Glomerular visceral epithelial cell (primary cell): ENCODE results near the gene PRSS16.
"Not testable (repeated sequence)": the region's sequence is repeated elsewhere in the genome, so short reads cannot be mapped to it uniquely, and the experiment has no call there.

Source experiments
- DNase-seq: peaks from one replicate; pipeline ENCODE4 v3.0.0-alpha.2; 2016; ENCODE audit errors: extremely low spot score

PRSS16 gene, protein sequence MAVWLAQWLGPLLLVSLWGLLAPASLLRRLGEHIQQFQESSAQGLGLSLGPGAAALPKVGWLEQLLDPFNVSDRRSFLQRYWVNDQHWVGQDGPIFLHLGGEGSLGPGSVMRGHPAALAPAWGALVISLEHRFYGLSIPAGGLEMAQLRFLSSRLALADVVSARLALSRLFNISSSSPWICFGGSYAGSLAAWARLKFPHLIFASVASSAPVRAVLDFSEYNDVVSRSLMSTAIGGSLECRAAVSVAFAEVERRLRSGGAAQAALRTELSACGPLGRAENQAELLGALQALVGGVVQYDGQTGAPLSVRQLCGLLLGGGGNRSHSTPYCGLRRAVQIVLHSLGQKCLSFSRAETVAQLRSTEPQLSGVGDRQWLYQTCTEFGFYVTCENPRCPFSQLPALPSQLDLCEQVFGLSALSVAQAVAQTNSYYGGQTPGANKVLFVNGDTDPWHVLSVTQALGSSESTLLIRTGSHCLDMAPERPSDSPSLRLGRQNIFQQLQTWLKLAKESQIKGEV

DNA sequence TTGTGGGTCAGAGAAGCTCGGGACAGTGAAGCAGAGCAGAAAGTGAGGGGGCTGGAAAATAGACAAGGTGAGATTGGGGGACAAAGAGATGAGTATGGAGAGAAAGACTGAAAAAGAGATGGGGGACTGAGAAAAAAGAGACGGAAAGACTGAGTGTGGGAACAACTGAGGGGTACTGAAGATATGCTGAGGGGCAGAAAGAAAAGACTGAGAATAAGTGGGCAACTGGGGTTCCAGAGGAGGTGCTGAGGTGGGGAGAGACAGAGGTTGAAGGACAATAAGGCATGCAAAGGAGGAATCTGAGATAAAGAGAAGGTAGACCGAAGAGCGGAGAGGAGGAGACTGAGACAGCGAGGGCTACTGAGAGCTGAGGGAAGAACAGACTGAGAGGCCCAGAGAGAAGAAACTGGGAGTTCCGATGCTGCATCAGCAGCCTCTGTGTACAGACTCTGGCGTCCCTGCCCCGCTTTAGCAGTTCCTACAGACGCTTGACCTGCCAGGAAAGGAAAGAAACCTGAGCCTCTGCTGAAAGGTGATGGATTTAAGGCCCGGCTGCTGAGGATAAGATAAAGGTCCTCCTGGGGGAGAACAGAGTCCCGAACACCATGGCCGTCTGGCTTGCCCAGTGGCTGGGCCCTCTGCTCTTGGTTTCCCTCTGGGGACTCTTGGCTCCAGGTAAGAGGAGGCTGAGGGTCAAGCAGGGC is at the start of gene PRSS16:
PRSS16 (plus strand) TSS at position 569 of the 704 bp plus-strand sequence; CDS start at position 606, 37 bp downstream.
- no peak for DNase-seq

DNA sequence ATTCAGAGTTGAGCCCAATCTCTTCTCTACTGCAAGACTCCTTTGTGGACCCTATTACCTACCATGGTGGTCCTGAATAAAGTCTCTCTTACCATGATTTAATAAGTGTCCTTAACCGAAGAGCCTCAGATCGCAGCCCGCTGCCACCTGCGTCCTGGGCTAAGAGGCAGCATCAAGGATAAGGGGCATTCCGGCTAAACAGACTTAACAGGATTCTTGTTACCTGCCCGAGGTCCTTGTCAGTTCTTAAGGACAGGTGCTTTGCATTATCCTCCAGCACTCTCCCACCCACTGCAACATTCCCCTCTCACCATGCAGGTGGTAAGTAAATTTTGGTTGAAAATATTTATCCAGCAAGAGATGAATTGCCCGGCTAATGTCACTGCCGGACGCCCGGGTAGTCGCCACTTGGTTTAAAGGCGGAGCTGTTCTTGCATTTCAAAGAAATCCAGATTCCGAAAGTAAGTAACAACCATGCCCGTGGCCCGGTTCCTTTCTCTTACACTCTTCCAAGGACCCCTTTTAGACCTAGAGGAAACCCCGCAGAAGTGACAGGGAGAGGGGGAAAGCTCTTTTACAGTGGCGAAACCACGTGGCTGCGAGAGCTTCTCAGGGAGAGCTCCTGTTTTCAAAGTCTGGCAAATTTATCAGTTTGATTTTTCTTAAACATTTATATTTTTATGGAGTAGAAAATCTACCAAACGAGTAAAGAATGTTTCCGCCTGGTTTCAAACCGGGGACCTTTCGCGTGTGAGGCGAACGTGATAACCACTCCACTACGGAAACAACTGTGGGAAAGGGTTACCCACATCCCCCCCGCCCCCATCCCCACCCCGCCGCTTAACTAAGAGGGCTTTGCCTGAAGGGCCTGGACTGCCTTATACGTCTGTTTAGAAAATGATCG is 41.9 kb upstream of the PRSS16 start:
- DNase-seq = no peak

DNA sequence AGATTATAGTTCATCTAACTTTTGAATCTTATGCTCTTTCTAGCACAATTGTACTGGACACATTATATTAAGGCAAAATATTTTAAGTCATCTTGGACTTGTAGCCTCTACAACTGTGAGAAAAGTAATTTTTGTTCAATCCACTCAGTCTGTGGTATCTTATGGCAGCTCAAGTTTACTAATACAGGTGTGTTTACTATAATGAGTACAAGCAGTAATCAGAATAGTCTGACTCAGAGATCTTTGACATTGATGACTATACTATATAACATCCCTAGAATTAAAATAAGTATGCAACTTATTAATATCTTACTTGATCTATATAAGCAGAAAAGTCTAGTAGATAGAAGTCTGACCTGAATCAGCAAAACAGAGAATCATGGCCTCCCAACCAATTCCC is 40.7 kb upstream of the PRSS16 start:
- DNase-seq = no peak

DNA sequence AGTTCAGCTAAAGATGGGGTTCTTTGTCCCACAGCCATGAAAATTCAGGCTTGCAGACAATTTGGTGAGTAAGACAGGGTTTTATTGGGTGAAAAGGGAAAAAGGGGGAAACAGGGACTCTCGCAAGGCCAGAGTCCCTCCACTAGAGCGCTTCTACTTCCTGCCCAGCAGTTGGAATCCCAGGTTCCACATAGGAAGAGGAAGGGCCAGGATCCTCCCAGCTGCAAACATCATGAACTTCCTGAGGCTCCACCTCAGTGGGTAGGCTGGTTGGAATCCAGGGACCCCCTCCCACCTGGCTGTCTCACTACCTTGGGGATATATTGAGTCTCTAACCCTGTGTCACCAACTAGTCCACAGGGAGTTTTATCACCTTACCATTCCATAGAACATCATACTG is 39.5 kb upstream of the PRSS16 start:
- DNase-seq = no peak

DNA sequence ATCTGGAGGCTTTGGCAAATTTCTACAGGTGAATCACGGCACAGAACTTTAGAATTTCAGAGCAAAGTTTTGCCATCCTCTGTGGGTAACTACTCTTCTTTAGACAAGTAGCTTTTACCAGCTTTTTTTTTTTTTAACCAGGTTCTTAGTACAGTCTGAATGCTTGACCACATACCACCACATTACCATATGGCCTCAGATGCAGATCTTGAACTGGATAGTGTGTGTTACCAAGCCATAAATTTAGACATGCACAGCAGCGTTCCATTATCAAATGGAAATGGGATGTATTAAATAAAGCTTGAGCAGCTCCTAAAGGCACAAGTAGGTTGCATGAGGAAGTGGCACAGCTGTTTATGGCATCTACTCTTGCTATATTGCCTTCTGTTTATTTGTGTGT is 38.3 kb upstream of the PRSS16 start:
- no peak for DNase-seq

DNA sequence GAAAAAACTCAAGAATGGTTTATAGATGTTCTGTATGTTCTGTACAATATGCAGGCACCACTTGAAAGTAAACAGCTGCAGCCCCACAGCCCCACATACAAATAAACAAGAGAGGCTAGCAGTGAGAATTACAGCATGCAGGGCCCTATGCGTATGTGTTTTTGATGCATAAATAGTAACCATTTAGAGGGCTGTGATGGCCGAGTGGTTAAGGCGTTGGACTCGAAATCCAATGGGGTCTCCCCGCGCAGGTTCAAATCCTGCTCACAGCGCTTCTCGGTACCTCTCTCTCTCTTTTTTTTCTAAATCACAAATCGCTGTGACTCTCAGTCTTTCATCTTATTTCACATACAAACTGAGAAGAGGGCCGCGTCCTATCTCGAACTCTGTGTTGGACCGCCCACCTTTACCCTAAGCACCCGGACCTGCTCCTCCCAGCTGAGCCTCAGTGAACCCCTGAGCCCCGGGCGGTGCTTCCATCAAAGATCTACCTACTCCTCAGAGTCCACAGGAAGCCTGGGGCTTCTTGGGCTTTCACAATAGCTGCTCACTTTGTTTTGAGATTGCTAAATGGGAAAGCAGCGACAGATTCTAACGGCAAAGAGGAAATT is 37.7 kb upstream of the PRSS16 start:
- no peak for DNase-seq

DNA sequence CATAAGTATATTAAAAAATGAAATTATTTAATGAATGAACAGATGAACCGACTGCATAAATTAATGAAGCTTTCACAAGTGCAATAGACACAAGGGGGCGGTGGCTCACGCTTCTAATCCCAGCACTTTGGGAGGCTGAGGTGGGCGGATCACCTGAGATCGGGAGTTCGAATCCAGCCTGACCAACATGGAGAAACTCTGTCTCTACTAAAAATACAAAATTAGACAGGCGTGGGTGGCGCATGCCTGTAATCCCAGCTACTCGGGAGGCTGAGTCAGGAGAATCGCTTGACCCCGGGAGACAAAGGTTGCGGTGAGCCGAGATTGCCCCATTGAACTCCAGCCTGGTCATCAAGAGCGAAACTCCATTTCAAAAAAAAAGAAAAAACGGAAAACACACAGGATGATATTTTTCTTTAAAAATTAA is 34.4 kb upstream of the PRSS16 start:
- not testable (repeated sequence) for DNase-seq

DNA sequence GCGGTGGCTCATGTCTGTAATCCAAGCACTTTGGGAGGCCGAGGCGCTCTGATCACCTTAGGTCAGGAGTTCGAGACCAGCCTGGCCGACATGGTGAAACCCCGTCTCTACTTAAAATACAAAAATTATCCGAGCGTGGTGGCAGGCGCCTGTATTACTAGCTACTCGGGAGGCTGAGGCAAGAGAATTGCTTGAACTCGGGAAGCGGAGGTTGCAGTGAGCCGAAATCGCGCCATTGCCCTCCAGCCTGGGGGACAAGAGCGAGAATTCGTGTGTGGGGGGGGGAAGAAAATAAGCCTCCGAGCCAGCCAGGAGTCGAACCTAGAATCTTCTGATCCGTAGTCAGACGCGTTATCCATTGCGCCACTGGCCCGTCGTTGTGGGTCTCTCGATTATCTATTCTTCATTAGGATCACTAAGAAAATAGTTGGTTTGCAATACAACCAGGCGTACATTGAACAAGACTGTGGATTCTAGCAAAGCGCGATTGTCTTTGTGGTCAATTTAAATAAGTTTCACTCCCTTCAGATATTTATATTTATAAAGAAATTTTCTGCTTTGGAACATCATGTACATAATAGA is 33.9 kb upstream of the PRSS16 start:
- peak; percentile 40 for DNase-seq

DNA sequence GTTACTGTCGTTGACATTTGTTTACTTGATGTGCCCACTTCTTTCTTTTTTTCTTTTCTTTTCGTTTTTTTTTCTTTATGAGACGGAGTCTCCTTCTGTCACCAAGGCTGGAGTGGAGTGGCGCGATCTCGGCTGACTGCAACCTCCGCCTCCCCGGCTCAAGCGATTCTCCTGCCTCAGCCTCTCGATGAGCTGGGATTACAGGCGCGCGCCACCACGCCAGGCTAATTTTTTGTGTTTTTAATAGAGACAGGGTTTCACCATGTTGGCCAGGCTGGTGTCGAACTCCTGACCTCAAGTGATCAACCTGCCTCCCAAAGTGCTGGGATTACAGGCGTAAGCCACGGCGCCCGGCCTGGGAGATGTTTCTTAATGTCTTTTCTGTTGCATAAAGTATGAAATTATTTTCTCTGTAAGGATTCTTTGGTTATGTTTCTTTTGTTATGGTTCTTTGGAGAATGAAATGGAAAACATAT is 33.3 kb upstream of the PRSS16 start:
- DNase-seq = no peak

DNA sequence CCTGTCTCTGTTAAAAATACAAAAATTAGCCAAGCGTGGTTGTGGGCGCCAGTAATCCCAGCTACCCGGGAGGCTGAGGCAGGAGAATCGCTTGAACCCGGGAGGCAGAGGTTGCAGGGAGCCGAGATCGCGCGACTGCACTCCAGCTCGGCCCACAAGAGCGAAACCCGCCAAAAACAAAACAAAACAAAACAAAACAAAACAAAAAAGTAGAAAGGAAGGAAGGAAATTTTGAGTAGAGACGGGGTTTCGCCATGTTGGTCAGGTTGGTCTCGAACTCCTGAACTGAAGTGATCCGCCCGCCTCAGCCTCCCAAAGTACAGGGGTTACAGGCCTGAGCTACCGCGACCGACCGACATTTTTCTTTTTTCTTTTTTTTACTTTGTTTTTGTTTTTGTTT is 30.6 kb upstream of the PRSS16 start:
- no peak for DNase-seq

DNA sequence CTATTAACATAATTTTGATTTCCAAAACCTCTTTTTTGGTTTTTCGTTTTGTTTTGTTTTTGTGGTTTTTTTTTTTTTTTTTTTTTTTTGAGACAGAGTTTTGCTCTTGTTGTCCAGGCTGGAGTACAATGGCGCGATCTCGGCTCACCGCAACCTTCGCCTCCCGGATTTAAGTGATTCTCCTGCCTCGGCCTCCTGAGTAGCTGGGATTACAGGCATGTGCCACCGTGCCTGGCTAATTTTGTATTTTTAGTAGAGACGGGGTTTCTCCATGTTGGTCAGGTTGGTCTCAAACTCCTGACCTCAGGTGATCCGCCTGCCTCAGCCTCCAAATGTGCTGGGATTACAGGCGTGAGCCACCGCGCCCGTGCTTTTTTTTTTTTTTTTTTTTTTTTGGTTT is 24.5 kb upstream of the PRSS16 start:
- not testable (repeated sequence) for DNase-seq

DNA sequence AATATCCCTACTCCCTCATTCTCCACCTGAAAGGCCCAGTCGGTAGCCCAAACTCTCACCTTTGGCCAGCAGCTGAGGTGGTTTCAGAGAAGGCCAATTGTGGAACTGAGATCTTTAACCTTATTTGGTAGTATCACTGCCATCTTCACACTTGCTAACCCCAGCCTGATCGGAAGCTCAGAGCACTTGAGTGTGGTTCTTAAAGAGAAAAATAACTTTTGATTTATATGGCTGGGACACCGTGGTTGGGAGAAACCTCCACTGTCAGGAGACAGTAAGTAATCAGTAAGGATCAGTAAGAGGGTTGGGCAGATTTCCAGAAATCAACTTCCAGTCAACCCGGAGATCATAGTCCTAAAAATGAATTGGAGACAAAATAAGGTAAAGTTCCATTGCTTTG is 22.8 kb upstream of the PRSS16 start:
- DNase-seq = no peak

DNA sequence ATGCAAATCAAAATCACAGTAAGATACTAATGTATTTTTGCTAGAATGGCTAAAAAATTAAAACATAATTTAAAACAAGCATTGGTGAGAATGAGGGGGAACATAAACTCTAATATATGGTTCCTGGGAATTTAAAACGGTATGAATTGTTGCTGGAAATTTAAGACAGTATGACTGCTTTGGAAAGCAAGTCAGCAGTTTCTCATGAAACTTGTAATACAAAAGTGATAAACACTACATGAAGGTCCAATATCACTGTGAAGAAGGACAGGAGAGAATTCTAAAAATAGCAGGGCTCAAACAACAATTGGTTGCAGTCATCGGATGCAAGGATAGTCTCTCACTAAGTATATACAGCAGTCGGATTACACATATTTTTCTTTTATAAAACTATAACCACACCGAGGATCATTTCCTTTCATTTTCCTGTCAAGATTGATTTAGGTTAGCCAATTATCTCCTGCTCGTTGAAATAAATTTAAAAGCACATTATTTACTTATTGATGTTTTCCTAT is 18.5 kb upstream of the PRSS16 start:
- no peak for DNase-seq

DNA sequence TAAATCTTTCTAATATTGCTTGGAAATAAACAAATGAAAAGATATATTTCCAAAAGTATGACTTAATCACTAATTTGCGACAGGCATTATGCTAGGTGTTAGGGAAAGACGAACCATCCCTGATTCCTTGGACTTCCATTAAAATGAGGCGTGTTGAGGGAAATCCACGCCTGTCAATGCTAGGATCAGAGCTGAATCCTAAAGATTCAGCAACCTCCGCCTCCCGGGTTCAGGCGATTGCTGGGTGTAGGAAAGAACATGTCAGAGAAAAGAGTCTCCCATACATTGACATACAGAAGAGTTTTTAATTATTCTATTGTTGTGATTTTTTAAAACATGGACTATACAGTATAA is 16.8 kb upstream of the PRSS16 start:
- DNase-seq = no peak

DNA sequence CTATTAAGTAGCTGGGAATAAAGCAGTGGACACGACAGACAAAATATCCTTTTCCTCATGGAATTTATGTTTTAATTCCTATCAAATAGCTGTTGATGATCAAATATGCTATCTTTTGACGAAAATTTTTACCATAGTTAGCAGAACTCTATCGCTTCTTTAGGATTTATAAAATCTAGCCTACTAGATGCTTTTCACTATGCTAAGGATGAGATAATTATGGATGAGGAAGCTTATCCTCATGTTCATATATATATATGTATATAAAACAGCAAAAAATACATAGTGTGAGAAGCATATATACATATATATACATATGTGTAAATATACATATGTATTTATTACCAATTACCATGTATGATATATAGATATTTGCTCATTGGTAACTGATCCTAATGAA is 12.9 kb upstream of the PRSS16 start:
- DNase-seq = no peak

DNA sequence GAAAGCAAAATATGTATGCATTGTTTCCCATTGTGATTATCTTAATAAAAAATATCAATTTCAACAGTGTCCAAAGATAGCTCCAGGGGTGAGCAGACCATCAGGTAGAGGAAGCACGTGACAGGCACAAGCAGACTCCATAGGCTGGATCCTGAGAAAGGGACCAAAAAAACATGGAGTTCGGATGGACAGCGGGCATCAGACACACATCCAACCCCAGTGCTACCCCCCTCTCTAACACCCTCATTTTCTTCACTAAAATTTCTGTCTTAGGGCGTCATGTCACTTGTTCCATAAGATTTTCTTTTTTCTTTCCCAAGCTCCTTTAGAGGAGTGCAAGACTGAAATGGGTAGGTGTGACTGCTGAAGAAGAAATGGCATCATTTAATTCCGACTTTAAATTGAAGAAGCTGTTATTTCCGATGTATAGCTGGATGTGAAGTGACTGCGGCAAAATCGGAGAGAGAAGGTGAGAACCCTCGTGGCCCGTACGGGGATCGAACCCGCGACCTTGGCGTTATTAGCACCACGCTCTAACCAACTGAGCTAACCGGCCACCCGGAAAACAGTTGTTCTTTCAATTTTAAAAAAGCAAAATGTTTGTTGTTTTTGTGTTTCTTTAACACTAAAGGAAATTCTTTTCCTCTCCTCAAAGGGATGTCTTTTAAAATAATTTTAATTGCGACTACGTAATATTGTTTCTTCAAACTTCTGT is 10.3 kb upstream of the PRSS16 start:
- DNase-seq = peak; percentile 30

DNA sequence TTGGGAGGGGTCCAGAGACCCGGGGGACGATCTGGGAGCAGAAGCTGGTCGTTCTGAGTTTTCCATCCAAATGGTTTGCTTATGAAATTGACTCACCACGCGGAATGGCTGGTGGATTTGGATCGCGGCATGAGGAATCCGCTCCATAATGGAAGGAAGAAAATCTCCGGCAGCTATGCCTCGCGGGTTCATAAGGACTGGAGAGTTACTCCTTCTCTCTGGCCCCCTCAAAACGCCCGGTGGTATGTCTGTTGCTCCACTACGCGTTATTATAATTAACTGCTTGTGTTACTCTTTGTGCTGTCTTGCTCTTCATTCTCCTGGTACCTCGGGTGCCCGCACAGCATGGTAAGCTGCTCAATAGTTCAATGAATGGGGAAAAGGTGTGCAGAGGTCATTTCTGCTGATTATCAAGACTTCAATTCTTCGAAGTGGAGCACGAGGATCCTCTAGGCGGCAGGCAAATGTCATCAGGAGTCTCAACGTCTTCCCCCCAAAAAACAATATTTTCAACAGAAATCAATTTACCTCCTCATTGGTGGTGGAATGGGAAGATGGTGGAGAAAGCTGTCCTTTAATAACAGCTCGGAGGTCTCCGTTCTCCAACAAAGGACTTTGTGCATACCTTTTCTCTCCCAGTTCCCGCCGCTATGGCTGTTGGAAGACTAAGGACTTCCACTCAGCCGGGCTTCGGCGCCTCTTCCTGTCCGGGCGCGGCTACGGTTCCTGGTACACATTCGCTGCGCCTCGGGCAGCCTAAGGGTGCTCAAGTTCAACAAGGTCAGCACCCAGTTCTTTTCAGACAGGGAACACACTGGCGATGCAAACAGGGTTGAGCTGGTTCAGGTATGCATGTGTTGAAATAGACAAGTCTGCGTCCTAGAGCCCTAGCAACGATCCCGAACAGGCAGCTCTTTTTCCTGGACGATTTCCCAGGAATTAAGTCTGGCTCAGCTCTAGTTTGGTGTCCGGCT is 9.2 kb upstream of the PRSS16 start:
- DNase-seq = no peak

DNA sequence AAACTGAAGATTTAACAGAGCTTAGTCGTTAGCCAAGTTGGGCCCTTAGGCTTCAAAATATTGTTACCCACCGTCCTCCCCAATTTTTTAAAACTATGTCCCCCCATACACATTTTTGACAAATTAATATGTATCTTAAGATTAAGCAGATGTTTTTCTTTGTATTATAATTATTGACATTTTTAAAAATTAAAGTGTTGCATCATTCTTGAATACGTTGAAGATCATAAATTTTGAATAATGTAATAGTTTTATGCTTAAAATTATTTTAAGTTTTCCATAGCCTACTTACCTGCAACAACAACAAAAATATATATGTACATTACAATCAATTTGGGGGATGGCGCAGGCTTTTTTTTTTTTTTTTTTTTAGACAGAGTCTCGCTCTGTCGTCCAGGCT is 8.2 kb upstream of the PRSS16 start:
- no peak for DNase-seq

DNA sequence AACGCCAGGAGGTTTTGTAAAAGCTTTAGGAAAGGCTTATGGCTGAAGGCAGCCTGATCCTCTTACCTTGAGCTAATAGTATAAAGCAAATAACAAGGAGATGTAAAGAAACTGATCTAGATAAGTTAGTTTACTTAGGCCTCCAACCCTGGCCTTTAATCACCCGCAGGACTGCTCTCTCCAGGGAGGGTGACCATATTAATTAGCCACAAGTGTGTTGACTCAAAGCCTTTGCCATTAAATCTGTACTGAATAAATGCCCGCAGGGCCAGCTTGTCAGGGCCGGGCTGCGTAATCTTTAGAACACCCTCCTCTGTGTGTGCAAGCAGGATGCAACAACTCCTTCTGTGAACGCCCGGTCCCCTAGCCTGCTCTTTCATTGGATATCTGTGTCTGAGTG is 6.1 kb upstream of the PRSS16 start:
- no peak for DNase-seq
